ENCODE results near the gene PARP1.

PARP1 gene

DNA sequence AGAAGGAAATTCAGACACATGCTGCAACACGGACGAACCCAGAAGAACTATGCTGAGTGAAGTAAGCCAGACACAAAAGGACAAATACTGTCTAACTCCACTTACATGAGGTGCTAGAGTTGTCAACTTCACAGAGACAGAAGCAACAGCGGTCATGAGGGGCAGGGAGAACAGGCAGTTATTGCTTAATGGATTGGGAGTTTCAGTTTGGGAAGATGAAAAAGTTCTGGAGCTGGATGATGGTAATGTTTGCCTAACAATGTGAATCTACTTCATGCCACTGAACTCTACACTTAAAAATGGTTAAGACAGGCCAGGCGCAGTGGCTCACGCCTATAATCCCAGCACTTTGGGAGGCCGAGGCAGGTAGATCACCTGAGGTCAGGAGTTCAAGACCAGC lies 12.1 kb downstream of the PARP1 start:
- H3K4me3 ChIP-seq (ENCODE audit: low read depth, low read length), result no peak overlapping the region
- TF ChIP-seq, protein P1, sequence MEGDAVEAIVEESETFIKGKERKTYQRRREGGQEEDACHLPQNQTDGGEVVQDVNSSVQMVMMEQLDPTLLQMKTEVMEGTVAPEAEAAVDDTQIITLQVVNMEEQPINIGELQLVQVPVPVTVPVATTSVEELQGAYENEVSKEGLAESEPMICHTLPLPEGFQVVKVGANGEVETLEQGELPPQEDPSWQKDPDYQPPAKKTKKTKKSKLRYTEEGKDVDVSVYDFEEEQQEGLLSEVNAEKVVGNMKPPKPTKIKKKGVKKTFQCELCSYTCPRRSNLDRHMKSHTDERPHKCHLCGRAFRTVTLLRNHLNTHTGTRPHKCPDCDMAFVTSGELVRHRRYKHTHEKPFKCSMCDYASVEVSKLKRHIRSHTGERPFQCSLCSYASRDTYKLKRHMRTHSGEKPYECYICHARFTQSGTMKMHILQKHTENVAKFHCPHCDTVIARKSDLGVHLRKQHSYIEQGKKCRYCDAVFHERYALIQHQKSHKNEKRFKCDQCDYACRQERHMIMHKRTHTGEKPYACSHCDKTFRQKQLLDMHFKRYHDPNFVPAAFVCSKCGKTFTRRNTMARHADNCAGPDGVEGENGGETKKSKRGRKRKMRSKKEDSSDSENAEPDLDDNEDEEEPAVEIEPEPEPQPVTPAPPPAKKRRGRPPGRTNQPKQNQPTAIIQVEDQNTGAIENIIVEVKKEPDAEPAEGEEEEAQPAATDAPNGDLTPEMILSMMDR (IDR thresholded peaks at IDR 0.05; ENCODE audit: control insufficient read depth, extremely low read depth, insufficient read depth), result no peak
- DNase-seq (ENCODE audit: low read depth), result no peak

DNA sequence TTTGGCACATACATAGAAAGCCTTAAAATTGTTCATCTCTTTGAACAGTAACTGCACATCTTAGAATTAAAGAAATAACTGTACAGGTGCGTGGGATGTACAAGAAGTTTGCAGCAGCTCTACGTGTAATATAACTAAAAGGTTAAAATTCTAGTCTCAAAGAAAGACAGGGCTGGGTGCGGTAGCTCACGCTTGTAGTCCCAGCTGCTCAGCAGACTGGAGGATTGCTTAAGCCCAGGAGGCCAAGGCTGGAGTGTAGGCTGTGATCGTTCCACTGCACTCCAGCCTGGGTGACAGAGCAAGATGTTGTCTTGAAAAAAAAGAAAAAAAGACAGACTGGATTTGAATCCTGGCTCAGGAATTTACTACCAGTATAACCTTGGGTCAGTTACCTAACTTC lies 13.4 kb downstream of the PARP1 start:
- no peak for DNase-seq (ENCODE audit: low read depth)
- TF ChIP-seq, protein P1 (IDR thresholded peaks at IDR 0.05; ENCODE audit: control insufficient read depth, extremely low read depth, insufficient read depth), result no peak
- H3K4me3 ChIP-seq (ENCODE audit: low read depth, low read length), result no peak overlapping the region

DNA sequence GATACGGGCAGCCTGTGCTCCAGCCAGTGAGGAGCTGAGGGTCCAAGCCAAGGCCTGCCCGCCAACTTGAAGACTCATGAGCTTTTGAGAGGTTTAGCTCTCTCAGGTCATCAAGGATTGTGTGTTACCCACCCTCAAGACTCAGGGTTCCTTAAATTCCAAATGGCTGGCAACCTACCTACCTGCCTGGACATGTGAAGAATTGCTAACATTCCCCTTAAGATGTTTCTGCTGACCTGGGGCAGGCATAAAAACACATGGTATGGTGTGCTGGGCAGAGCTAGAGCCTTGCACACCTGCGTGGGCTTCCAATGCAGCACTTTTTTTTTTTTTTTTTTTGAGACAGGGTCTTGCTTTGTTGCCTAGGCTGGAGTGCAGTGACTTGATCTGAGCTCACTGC lies 17.2 kb downstream of the PARP1 start:
- no peak overlapping the region for H3K4me3 ChIP-seq (ENCODE audit: low read depth, low read length)
- TF ChIP-seq, protein P1 (IDR thresholded peaks at IDR 0.05; ENCODE audit: control insufficient read depth, extremely low read depth, insufficient read depth), result no peak
- no peak for DNase-seq (ENCODE audit: low read depth)

DNA sequence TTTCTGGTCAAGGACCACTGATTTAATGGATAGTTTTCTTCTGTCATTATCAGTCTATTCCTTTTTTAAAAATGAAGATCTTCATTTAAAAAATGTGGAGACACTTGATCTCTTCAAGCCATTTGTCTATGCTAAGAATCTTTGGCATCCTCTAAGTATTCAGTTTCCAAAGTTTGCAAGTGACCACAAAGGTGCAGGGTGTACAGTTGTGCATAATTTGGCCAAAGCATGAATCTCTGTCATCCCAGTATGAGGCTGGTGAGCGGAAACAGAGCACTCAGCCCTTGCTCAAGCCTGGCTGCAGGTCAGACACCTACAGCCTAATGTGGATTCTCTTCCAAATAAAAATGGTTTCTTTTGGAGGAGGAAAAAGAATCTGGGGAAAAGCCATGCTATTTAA lies 19.8 kb downstream of the PARP1 start:
- H3K4me3 ChIP-seq (ENCODE audit: low read depth, low read length), result no peak overlapping the region
- TF ChIP-seq, protein P1 (IDR thresholded peaks at IDR 0.05; ENCODE audit: control insufficient read depth, extremely low read depth, insufficient read depth), result no peak
- DNase-seq (ENCODE audit: low read depth), result no peak

DNA sequence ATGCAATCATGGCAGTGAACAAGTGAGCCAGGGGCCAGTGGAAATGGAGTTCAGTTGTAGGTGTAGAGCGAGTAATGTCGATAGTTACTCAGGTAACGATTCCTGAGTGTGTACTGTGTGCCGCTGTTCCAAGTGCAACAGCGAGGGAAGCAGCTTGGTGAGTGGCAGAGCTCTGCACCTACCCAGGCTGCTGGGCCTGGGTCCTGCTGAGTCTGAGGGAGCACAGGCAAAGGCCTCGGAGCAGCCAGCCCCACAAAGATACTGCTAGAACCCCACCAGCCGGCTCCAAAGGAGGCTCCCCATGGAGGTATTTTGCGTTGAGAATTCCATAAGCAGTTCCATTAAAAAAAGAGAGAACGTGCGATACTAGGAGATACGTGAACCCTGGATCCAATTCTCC lies 23.2 kb downstream of the PARP1 start:
- TF ChIP-seq, protein P1 (IDR thresholded peaks at IDR 0.05; ENCODE audit: control insufficient read depth, extremely low read depth, insufficient read depth), result no peak
- no peak overlapping the region for H3K4me3 ChIP-seq (ENCODE audit: low read depth, low read length)
- no peak for DNase-seq (ENCODE audit: low read depth)

DNA sequence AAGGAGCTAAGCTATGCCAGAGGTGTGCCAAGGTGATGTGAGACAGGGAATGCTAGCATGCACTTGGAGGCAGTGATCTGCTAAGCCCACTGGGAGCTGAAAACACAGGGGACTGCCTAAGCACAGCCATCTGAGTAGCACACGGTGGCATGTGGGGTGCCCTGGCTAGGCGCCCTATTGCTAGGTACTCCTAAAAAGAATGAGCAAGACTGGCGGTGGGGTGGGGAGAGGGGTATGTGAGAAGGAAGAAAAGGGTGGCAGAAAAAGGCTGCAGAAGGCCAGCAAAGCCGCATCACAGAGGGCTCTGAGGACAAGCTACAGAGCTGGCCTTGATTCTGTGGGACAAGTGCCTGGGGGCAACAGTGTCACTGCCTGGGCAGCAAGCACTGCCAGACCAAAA lies 23.9 kb downstream of the PARP1 start:
- no peak for DNase-seq (ENCODE audit: low read depth)
- TF ChIP-seq, protein P1 (IDR thresholded peaks at IDR 0.05; ENCODE audit: control insufficient read depth, extremely low read depth, insufficient read depth), result no peak
- H3K4me3 ChIP-seq (ENCODE audit: low read depth, low read length), result no peak overlapping the region

DNA sequence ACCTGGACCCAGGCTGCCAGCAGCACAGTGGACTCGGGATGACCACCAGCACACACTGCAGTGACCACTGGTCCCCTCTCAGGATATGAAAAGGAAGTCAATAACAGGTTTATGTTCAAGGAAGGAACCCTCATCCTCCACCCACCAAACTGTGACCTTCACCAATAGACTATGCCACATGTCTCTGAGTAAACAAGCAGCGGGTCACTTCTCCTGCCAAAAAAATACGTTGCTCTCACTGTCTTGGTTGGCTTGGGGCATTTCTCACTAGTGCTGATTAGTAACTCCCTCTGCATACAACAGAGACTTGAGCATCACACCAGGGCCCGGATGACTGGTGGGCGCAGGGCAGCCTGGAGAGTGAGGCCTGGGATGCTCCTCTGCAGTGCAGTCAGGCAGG lies 25.9 kb downstream of the PARP1 start:
- no peak overlapping the region for H3K4me3 ChIP-seq (ENCODE audit: low read depth, low read length)
- TF ChIP-seq, protein P1 (IDR thresholded peaks at IDR 0.05; ENCODE audit: control insufficient read depth, extremely low read depth, insufficient read depth), result no peak
- DNase-seq (ENCODE audit: low read depth), result no peak

Data from LNCaP clone FGC (cell line).